Loucy (cell line): Measurements from ENCODE around the gene VPS26B.

Source experiments
- CTCF ChIP-seq: fragments of 200-600 bp; sonication (generic); conservative IDR thresholded peaks from 2 replicates; pipeline ENCODE4 v1.5.1; 2014; ENCODE audit warnings: mild to moderate bottlenecking, antibody characterized with exemption, low read length
- EZH2phosphoT487 ChIP-seq: fragments of 200-600 bp; IDR thresholded peaks from 2 replicates; pipeline ENCODE4 v1.6.1; 2018; ENCODE audit warnings: antibody characterized with exemption, mild to moderate bottlenecking, moderate library complexity, borderline replicate concordance

- no peak for TF ChIP-seq CTCF
- no peak for TF ChIP-seq EZH2phosphoT487
These were observed 34.1 kb downstream of the VPS26B start for GRCh38 chr11:134258577-134258976.
